WERI-Rb-1 (cell line): ENCODE results near the gene G6PD.

Source experiments
- DNase-seq: peaks from one replicate; pipeline ENCODE4 v3.0.0-alpha.2; 2020
- H3K27ac ChIP-seq: fragments of 250-450 bp; sonication (Bioruptor Pico); 2 replicates; pipeline ENCODE4 v1.5.1; 2020; ENCODE audit warnings: mild to moderate bottlenecking, moderate library complexity
- H3K27me3 ChIP-seq: fragments of 250-450 bp; sonication (Bioruptor Pico); 2 replicates; pipeline ENCODE4 v1.5.1; 2021; ENCODE audit warnings: mild to moderate bottlenecking, low read depth, moderate library complexity; ENCODE audit not compliant: insufficient read depth, severe bottlenecking
- H3K36me3 ChIP-seq: fragments of 250-450 bp; sonication (Bioruptor Pico); 2 replicates; pipeline ENCODE4 v1.5.1; 2020; ENCODE audit warnings: mild to moderate bottlenecking, moderate library complexity
- H3K4me3 ChIP-seq: 2 replicates; pipeline ENCODE4 v1.5.1; 2011; ENCODE audit warnings: low read depth, mild to moderate bottlenecking, control low read depth, low read length
- H3K9me3 ChIP-seq: fragments of 250-450 bp; sonication (Bioruptor Pico); 2 replicates; pipeline ENCODE4 v1.5.1; 2021; ENCODE audit warnings: mild to moderate bottlenecking, moderate library complexity; ENCODE audit not compliant: severe bottlenecking
- TF ChIP-seq, protein P1 (sequence below): IDR thresholded peaks from 2 replicates; pipeline ENCODE4 v1.5.1; 2011; ENCODE audit warnings: low read depth, mild to moderate bottlenecking, control low read depth, inconsistent platforms, low read length

G6PD gene

DNA sequence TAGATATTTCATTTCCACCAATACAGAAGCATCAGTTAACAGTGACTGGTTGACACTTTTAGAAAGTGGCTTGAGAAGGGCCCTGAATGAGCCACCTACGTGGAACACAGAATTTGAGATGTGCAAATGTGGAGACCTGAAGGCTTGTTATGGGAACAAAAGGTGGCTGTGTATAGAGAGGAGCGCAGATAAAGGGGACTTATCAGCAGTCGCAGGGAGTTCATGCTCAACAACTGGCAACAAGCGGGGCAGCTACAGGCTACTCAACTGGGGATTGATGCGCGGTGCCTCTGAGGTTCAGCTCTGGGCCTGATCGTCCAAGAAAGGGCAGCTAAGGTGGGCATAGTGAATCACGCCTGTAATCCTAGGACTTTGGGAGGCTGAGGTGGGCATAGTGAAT, 27.3 kb downstream of the G6PD start:
- DNase-seq: no peak
- Histone ChIP-seq H3K9me3 (peaks cover 6% of the 10 kb centered on the region), H3K27me3 (peaks cover 7% of the 10 kb centered on the region), H3K36me3 (no peaks in the 10 kb centered on the region; the same call in 1 of the 2 replicates), H3K27ac (no peak overlapping the region), H3K4me3 (no peak overlapping the region)
- TF ChIP-seq, protein P1, sequence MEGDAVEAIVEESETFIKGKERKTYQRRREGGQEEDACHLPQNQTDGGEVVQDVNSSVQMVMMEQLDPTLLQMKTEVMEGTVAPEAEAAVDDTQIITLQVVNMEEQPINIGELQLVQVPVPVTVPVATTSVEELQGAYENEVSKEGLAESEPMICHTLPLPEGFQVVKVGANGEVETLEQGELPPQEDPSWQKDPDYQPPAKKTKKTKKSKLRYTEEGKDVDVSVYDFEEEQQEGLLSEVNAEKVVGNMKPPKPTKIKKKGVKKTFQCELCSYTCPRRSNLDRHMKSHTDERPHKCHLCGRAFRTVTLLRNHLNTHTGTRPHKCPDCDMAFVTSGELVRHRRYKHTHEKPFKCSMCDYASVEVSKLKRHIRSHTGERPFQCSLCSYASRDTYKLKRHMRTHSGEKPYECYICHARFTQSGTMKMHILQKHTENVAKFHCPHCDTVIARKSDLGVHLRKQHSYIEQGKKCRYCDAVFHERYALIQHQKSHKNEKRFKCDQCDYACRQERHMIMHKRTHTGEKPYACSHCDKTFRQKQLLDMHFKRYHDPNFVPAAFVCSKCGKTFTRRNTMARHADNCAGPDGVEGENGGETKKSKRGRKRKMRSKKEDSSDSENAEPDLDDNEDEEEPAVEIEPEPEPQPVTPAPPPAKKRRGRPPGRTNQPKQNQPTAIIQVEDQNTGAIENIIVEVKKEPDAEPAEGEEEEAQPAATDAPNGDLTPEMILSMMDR: no peak

DNA sequence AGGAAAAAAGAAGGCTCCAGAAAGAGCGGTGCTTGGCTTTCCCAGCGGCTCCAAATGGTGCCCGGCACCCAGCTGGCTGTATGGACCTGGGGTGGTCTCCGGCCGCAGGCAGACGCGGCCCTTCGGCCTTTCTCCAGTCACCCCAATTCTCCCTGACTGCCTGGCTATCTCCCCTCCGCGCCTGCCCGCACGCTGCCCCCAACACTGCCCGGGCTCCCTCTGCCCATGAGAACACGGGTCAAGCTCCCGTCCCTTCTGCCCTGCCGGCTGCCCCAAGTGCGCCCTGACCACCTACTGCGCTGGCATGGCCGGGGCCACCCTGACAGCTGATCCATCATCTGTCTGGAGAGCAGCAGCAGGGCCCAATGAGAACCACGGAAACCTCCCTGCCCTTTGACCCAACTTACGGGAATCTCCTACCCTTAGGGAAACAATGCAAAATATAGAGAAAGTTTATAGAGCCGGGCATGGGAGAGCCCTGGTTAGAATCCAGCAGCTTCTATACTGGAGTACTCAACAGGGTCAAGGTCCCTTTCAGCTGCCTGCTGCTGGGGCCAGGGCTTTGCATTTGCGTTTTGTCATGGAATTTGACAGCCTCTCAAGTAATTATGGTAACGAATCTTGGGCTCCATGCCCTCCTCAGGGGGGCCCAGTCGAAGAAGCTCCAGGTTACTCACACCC, 29.4 kb downstream of the G6PD start:
- no peak for DNase-seq
- Histone ChIP-seq H3K36me3 (no peaks in the 10 kb centered on the region; the same call in none of the 2 replicates), H3K27me3 (peaks cover 8% of the 10 kb centered on the region), H3K4me3 (no peak overlapping the region), H3K9me3 (peaks cover 3% of the 10 kb centered on the region), H3K27ac (no peak overlapping the region)
- TF ChIP-seq, protein P1: no peak

DNA sequence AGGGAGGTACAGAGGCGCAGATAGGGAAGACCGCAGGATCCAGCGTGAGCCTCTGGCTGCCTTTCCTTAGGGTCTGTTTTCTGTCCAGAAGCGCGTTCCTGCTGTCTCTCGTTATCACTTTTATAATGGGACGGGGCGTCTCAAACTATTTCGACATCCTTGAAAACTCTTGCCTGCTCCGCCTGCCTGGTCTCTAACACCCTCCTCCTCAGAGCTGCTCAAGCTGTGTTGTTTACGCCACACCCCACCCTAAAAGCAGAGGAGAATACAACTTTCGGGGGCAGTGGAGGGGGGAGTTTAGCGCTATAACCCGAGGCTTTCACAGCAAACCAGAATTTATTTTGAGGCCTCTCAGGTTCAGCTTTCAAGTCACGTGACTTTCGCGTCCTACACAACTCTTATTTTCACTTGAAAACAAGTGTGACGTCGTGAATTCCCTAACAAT, 30.0 kb downstream of the G6PD start:
- DNase-seq: no peak
- TF ChIP-seq, protein P1: no peak
- Histone ChIP-seq H3K36me3 (no peaks in the 10 kb centered on the region; the same call in none of the 2 replicates), H3K4me3 (peak overlapping the region; percentile 17), H3K27ac (peak overlapping the region; percentile 53), H3K9me3 (peaks cover 3% of the 10 kb centered on the region), H3K27me3 (peaks cover 10% of the 10 kb centered on the region)

DNA sequence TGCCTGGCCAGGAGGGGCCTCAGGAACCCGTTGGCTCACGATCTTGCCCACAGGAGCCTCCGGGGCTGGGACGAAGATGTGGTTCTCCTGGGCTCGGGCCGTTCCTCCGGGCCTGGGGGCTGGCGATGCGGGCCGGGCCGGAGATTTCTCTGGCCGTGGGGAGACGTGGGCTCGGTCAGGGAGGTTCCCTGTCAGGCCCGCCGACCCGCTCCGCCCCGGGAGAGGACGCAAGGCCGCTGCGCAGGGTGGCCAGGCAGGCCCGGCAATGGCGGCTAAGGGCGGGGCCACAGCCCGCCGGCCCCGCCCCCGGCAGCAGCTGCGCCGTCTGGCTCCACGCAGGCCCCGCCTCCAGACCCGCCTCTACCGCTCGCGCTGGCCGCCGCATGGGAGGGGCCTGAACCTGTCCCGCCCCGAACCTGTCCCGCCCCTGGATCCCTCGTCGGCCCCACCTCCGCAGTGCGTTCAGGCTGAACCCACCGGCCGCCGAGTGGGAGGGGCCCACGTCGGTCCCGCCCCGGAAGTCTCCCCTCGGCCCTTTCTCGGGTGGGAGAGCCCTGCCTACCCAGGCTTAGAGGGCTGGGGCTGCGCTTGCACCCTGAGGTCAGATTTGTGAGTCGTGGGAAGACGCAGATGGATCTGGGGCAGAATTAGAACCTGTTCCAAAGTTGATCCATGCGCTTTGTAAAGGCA, 30.5 kb downstream of the G6PD start, which contains the start of gene FAM3A:
Gene FAM3A, minus strand, starts transcription at position 267 of the 690 bp plus-strand sequence. CDS start 460 bp downstream, outside the sequence.
- TF ChIP-seq, protein P1: no peak
- Histone ChIP-seq H3K27ac (peak within 1 kb of the TSS; percentile 92), H3K4me3 (peak within 1 kb of the TSS; percentile 73), H3K9me3 (peaks cover 3% of the 10 kb centered on the region), H3K36me3 (no peaks in the 10 kb centered on the region; the same call in none of the 2 replicates), H3K27me3 (peaks cover 11% of the 10 kb centered on the region)
- peak; percentile 97 for DNase-seq

DNA sequence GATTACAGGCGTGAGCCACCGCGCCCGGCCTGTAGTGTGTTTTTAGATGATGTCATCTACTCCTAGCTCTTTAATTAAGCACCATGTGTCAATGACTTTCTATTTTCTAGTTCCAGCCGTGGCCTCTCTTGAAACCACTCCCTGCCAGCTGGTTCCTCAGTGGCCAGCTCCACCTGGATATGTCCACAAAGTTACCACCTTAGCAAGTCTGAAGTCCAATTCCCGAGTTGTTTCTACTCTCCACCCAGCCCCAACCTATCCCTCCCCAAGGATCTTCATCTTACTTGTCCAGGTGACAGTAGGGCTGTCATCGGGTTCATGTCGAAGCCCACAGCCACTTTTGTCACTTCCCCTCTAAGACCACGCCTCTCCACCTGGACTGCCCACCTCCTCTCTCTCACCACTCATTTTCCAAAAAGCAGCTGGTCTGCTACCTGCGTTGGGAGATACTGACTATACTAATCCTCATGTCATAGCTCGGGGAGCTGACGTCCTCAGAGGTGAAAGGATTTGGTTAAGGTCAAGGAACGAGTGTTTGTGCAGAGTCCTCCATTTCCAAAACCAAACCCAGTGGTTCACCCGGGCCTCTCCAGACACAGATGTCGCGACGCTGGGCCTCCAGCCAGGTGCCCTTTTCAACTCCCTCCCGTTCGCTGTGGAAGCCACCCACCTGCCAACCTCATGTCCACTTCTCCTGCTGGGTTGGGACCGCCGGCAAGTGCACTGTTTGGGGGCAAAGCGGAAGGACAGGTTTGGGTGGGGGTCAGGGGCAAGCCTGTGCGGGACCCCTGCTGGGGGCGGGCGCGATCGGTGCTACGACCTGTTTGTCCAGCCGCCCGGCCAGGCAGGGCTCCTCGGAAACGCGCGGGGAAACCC, 31.3 kb downstream of the G6PD start:
- TF ChIP-seq, protein P1: no peak
- DNase-seq: peak; percentile 48
- Histone ChIP-seq H3K4me3 (peak overlapping the region; percentile 73), H3K27ac (peak overlapping the region; percentile 92), H3K36me3 (no peaks in the 10 kb centered on the region; the same call in none of the 2 replicates), H3K9me3 (peaks cover 3% of the 10 kb centered on the region), H3K27me3 (peaks cover 11% of the 10 kb centered on the region)
